ENCODE results near the gene RARRES1.
A peak's percentile ranks its signal among the peaks of the same experiment; 100 is the strongest.
"Not testable (repeated sequence)": the region's sequence is repeated elsewhere in the genome, so short reads cannot be mapped to it uniquely, and the experiment has no call there.

Gene RARRES1

GRCh38 chr3:158733656-158734055 is 1.4 kb upstream of the RARRES1 start:
- DNase-seq: no peak

DNA sequence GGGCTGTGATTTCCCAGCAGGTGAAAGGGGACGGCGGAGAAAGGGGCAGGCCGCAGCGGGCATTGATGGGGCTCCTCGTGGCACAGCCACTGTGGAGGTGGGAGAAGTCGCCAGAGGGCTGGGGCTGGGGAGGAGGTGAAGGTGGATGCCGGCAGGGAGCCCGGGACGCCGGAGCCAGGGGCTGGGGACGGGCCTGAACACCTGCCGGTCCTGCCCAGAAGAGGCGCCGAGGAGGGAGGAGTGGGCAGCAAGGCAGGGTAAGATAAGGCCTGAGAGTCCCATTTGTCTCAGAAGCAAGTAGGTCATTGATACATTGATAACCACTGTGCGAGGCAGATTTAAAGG is 571 bp upstream of the RARRES1 start:
- no peak for DNase-seq

- DNase-seq: no peak
Observed at GRCh38 chr3:158731486-158731885, 771 bp downstream of the RARRES1 start.

- no peak for DNase-seq
Observed at GRCh38 chr3:158728851-158729250, 3.4 kb downstream of the RARRES1 start.

GRCh38 chr3:158728061-158728377 is 4.2 kb downstream of the RARRES1 start:
- no peak for DNase-seq

DNA sequence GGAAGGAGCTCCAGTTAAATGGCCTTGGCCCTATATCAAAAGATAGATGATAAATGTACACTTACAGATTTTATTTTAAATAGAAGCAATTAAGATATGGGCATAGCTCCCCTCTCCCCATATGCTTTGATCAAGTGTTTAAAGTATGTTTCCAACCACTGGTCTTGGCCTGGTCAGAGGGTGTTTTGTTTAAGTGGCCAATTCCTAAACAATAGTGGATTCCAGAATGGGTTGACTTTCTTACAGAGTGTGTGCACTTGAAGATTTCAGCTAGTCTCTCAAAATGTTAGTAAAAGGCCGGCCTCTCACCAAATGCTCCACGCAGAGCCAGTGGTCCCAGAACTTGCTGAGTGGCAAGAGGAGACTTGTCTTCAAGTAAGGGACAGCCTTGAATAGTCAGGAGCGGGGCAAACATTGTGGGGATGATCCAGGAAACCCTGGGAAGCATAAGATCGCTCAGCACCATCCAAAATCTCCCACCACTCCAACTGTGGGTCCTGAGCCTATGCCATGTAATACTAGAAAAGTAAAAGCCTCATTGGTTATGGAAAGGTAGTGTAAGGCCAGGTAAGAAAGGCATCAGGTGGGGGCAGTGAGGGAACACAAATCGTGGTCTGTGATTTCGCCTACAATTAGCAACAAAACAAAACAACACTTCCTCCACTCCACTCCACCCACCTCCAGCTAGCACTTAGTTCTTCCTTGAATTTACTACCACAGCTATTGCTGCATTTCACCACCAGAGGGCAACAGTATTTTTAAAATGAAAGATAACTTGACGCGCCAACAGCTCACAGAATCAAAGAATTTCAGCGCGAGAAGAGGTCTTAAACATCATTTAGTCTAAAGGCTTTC is 4.8 kb downstream of the RARRES1 start:
- peak; percentile 45 for DNase-seq

DNA sequence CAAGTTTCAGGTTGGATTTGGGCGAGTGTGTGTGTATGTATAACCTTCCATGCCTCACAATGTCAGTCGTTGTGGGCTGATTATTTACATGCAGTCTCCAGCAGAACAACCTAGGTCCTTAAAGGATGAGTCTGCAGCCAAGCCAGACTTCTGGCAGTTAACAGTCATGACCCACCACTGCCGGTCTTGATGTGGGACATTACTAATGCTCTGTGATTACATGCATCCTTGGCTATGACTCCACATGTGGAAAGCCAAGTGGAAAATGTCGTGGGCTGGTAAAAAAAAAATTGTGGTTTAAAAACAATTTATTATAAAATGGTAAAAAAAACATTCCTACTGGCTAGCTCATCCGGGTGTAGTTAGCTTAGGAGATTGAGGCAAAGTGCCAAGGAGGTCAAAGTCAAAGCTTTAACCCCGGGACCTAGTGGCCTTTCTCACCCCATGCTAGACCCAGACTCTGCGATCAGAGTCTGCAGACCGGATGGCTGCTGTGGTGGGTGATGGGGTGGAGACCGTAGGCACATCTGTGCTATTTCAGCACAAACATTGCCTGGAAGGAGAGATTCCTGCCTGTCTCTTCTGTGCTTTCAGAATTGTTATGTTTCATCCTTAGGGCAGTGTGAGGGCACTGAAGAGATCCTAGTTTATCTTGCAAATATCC is 6.8 kb downstream of the RARRES1 start:
- DNase-seq: no peak

- no peak for DNase-seq
Observed at GRCh38 chr3:158723991-158724390, 8.3 kb downstream of the RARRES1 start.

DNA sequence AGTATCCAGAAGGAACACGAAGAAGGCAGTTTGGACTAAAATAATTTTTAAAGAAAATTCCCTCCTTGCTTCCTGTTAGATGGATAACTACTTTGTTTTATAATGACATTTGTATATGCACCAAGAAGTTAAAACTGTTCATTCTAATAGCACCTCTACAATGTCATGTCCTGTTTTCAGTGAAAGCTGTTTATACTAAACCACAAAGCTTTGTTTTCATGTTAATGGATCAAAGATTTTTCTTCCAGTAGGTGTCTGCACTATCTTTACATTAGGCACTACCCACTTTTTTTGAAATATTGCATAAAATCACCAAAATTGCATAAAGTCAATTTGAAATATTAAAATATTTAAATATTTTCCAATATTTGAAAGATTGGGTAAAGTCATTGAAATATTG is 10.1 kb downstream of the RARRES1 start:
- DNase-seq: no peak

DNA sequence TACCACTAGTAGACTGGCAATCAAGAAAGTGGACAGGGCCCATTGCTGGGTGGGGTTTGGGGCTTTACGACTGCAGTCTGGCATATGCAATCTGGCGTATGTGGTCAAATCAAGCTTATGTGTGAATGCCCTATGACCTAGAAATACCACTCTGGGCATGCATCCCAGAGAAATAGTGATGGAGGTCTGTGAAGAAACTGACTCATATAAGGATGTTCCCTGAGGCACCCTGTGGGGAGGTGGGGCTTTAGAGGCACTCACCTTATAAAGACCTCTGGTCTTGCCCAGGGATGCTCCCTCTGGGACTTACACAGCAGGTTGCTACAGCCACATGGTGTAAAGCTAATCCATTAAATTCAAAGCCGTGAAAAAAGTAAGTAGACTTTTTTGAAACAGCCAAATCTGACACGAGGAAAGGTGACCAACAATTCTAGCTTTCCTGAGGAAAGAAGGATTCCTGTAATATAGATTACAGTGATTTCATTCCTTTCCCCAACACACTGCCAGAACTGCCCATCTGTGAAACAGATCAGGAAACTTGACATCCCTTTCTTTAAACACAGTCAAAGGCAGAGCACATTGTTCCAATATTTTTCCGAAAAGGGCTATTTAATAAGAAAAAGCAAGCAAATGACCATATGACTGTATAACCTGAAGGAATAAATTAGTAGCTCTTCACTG is 13.6 kb downstream of the RARRES1 start:
- no peak for DNase-seq

GRCh38 chr3:158717576-158717975 is 14.7 kb downstream of the RARRES1 start:
- DNase-seq: no peak

DNA sequence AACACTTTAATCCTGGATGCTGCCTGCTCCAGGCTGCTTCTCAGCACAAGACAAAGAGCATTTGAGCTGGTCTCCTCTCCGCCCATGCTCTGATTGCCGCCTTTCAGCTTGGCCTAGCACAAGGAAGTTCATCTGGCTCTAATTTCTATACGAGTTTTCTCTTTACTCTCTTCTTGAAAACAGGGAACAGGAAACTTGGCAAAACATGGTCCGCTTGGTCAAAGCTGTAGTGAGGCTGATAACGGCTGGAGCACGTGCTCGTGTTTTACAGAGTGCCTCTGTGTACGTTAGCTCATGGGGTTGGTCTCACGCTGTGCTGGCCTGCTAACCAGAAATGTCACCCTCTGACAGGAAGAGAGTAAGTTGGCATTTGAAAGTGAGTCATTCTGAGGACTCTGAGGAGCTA is 19.2 kb downstream of the RARRES1 start:
- no peak for DNase-seq

DNA sequence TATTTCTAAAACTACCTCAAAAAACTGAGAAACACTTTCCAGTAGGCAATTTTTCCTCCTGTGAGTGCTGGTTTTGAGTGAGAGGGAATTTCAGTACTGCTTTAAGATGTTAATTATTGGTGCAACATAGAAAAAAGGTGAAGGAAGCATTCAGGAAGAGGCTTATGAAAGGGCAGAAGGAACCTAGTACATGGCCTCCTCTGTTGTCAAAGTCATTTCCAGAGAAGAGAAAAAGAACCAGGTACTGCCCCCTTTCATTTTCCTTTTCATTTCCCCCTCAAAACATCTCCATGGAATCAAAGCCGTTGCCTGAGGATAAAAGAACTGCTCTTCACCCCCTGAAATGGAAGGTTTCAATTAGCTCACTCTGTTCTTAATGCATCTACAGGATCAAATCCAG is 19.8 kb downstream of the RARRES1 start:
- no peak for DNase-seq

- no peak for DNase-seq
Observed at GRCh38 chr3:158711886-158712285, 20.4 kb downstream of the RARRES1 start.

GRCh38 chr3:158710601-158711000 is 21.7 kb downstream of the RARRES1 start:
- DNase-seq: no peak

DNA sequence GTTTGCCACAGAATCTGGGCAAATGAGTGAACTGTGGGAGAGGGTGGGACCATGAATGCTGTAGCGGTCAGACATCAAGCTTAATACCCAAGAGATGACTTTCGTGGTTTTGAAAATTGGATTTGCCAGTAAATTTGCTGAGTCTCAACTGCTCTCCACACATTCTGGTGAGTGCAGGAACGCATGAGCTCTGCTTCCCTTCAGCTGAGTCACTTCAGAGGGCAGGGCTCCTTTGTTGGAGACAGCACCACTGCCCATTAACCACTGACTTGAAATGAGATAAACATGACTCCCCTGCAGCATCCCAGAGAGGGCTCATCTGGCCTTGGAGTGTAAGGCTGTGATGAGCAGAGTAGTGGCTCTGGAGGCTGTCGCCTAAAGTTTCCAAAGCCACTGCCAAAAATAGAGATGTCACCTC is 22.6 kb downstream of the RARRES1 start:
- DNase-seq: no peak

- no peak for DNase-seq
Observed at GRCh38 chr3:158703566-158703965, 28.7 kb downstream of the RARRES1 start.

DNA sequence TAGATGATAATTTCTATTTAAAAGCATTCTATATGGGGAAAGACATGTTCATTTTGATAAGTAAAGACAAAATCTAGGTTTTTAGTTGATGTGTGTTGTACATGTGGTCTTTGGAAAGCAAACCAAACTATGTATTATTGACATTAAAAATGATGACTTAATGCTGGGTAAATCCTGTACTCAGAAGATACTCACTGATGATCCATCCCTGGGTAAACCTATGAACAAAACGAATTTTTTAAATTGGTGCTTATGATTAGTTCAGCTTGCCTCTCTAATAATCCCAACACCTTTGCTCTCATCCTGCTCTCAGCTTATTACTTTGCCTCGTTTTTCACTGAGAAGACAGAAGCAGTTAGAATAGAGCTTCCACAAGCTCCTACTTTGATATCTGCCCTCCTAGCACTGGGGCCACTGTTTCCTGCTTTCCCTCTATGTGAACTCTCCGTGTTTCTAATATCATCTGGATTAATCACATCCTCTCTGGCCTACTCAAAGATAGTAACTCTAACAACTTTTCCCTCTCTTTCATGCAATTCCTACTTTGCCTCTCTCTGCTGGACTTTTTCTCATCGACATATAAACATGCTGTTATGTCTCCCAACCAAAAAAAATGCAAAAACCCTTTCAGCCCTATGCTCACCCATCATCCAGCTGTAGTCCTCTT is 29.3 kb downstream of the RARRES1 start:
- no peak for DNase-seq

- DNase-seq: no peak
Observed at GRCh38 chr3:158701420-158702065, 30.7 kb downstream of the RARRES1 start.

- DNase-seq: no peak
Observed at GRCh38 chr3:158700559-158700958, 31.7 kb downstream of the RARRES1 start.

DNA sequence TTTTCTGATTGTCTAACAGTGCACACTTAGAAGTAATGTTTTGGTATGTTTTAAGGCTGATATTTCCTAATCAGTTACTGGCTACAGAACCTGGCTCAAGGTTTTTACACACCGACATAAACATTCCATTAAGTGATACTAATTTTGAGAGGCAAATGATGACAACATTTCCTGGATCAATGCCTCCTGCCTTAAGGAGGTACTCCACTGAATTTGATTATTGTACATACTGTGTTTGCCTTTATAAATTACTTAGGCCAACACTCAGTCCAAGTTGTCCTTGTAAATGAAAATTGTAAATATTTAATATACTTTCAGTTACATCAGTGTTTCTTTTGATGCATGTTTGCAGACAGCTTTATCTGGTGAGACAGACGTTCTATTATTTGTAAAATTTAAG is 35.6 kb downstream of the RARRES1 start:
- no peak for DNase-seq

GRCh38 chr3:158693866-158694456 is 38.3 kb downstream of the RARRES1 start:
- DNase-seq: not testable (repeated sequence)

DNA sequence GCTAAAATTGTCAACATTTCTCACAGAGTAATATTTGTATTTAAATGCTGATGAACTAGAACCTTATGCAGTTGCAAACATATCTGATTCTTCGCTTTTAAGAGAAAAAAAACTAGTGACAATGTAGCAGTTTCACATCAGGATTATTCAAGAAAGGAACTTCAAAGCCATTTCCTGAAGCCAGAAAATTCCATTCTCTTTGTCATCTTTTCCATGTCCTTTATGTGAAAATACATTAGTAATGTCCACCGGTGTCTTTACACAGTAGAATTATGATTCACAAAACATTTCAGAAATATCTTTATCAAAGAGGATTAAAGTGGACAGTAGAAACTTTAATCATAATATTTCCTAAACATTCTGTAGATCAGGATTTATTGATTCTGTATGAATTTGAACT is 47.1 kb downstream of the RARRES1 start:
- DNase-seq: no peak
